Esophagus muscularis mucosa (tissue), 3 donors: ENCODE data around the gene TIMM17B.

ENCODE experiments used
- POLR2A ChIP-seq: fragments of 450-650 bp; IDR thresholded peaks from one replicate; pipeline ENCODE4 v1.6.1; 2017; ENCODE audit warnings: antibody characterized with exemption, moderate library complexity, mild to moderate bottlenecking, low read depth
- TF ChIP-seq, protein P1 (sequence below), 3 experiments: fragments of 200-600 bp in 2 of 3; fragments of 450-650 bp in 1 of 3; sonication (generic) in 2 of 3; IDR thresholded peaks; one replicate each; pipeline ENCODE4 v1.5.1; 2017 to 2019; ENCODE audit warnings: antibody characterized with exemption in 3 of 3, mild to moderate bottlenecking in 2 of 3, moderate library complexity in 1 of 3

DNA sequence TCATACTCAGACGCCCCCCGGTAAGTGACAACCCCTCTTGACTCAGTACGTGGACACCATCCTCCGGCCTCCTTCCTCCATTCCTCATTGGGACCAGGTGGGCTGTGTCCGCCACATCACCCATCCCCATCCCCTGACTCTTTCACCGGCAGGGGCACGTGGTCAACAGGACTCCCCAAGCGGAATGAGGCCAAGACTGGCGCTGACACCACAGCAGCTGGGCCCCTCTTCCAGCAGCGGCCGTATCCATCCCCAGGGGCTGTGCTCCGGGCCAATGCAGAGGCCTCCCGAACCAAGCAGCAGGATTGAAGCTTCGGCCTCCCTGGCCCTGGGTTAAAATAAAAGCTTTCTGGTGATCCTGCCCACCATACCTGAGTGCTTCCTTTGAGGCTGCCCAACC is 5.2 kb upstream of the TIMM17B start:
- no peak for TF ChIP-seq POLR2A
- TF ChIP-seq, protein P1, sequence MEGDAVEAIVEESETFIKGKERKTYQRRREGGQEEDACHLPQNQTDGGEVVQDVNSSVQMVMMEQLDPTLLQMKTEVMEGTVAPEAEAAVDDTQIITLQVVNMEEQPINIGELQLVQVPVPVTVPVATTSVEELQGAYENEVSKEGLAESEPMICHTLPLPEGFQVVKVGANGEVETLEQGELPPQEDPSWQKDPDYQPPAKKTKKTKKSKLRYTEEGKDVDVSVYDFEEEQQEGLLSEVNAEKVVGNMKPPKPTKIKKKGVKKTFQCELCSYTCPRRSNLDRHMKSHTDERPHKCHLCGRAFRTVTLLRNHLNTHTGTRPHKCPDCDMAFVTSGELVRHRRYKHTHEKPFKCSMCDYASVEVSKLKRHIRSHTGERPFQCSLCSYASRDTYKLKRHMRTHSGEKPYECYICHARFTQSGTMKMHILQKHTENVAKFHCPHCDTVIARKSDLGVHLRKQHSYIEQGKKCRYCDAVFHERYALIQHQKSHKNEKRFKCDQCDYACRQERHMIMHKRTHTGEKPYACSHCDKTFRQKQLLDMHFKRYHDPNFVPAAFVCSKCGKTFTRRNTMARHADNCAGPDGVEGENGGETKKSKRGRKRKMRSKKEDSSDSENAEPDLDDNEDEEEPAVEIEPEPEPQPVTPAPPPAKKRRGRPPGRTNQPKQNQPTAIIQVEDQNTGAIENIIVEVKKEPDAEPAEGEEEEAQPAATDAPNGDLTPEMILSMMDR (IDR thresholded peaks at IDR 0.05) = no peak
